GM12878 (cell line): ENCODE results near the gene ACSL3. TPM values are rescaled to one million over a fixed set of nuclear protein-coding genes. Genes with fewer than 3 reads are reported as not detected.

Experiments used
- ATAC-seq: fragments of 200-7000 bp; cut with Tn5 transposase; 3 replicates; pipeline ENCODE4 v1.9.1; 2020; ENCODE audit warnings: mild to moderate bottlenecking, moderate library complexity
- BruUV-seq: library from RNA; stranded (reverse); fragments of 400-500 nt; replicated peaks from 2 replicates; lab custom pipeline; 2021; lab: Mats Ljungman, UMichigan
- CTCF ChIA-PET: fragments of 300-600 bp; sonication (Branson Sonifier 250); formaldehyde crosslinking; extraction: SDS; loops from one replicate; lab custom pipeline; 2021; ENCODE audit warnings: inconsistent platforms; lab: Yijun Ruan, JAX
- POLR2A ChIA-PET: fragments of 350-600 bp; formaldehyde crosslinking; extraction: SDS; loops from one replicate; lab custom pipeline; 2021; ENCODE audit warnings: inconsistent platforms; lab: Charles Lee
- RAD21 ChIA-PET: fragments of 300-600 bp; sonication (Branson Sonifier 250); formaldehyde crosslinking; loops from one replicate; lab custom pipeline; 2023; ENCODE audit warnings: antibody characterized with exemption; ENCODE audit not compliant: unreplicated experiment; lab: Charles Lee
- SMC1A ChIA-PET: fragments of 300-600 bp; sonication (Branson Sonifier 250); formaldehyde crosslinking; loops from one replicate; lab custom pipeline; 2023; ENCODE audit not compliant: unreplicated experiment, uncharacterized antibody; lab: Charles Lee
- DNase-seq: peaks from one replicate; pipeline ENCODE4 v3.0.0-alpha.2; 2011; ENCODE audit warnings: low read depth, low spot score
- FAIRE-seq: peaks from 3 replicates; lab custom pipeline; 2011; peaks lifted over from hg19 to GRCh38; lab: Jason Lieb, UNC
- H2AFZ ChIP-seq: 2 replicates; pipeline ENCODE4 v1.6.0; 2011; ENCODE audit warnings: low read depth, low read length, control low read depth; ENCODE audit not compliant: control insufficient read depth
- H3K27ac ChIP-seq: 2 replicates; pipeline ENCODE4 v1.5.1; 2011; ENCODE audit warnings: control low read depth; ENCODE audit not compliant: control insufficient read depth, insufficient read depth
- H3K27me3 ChIP-seq, 2 experiments: replicated peaks in 1 of 2; 2 replicates each; pipeline versions ENCODE4 v1.6.0 to v1.6.1; 2011; ENCODE audit warnings: low read length in 1 of 2; ENCODE audit not compliant: control insufficient read depth in 2 of 2, insufficient read depth in 2 of 2
- H3K36me3 ChIP-seq, 2 experiments: 2 replicates each; pipeline ENCODE4 v1.5.1; 2011; ENCODE audit warnings: low read length in 1 of 2; ENCODE audit not compliant: control insufficient read depth in 2 of 2, insufficient read depth in 2 of 2
- H3K4me1 ChIP-seq: 2 replicates; pipeline ENCODE4 v1.6.1; 2011; ENCODE audit warnings: mild to moderate bottlenecking, low read length, moderate library complexity, mixed read lengths; ENCODE audit not compliant: control insufficient read depth, insufficient read depth
- H3K4me2 ChIP-seq: 2 replicates; pipeline ENCODE4 v1.6.0; 2011; ENCODE audit warnings: control low read depth; ENCODE audit not compliant: control insufficient read depth, insufficient read depth
- H3K4me3 ChIP-seq: fragments of 200-600 bp; sonication (generic); 2 replicates; pipeline ENCODE4 v1.5.1; 2016
- H3K79me2 ChIP-seq: 2 replicates; pipeline ENCODE4 v1.6.0; 2011; ENCODE audit warnings: low read length; ENCODE audit not compliant: control insufficient read depth, insufficient read depth
- H3K9ac ChIP-seq: 2 replicates; pipeline ENCODE4 v1.8.0; 2011; ENCODE audit warnings: low read length, control low read depth, mixed read lengths; ENCODE audit not compliant: control insufficient read depth, insufficient read depth
- H3K9me3 ChIP-seq: replicated peaks from 3 replicates; pipeline ENCODE4 v1.5.1; 2011; ENCODE audit warnings: mild to moderate bottlenecking, low read length; ENCODE audit not compliant: control insufficient read depth, insufficient read depth
- H4K20me1 ChIP-seq: 2 replicates; pipeline ENCODE4 v1.6.0; 2011; ENCODE audit not compliant: control insufficient read depth, insufficient read depth
- GATAD2B ChIP-seq: fragments of 450-650 bp; conservative IDR thresholded peaks from 2 replicates; pipeline ENCODE4 v1.6.1; 2017; ENCODE audit warnings: low read depth, mild to moderate bottlenecking, moderate library complexity
- HDGF ChIP-seq: fragments of 450-650 bp; IDR thresholded peaks from 2 replicates; pipeline ENCODE4 v1.6.1; 2016; ENCODE audit warnings: antibody characterized with exemption
- MTA2 ChIP-seq: fragments of 450-650 bp; IDR thresholded peaks from 2 replicates; pipeline ENCODE4 v1.6.1; 2016; ENCODE audit warnings: low read depth, mild to moderate bottlenecking, moderate library complexity
- MXI1 ChIP-seq: fragments of 150-350 bp; IDR thresholded peaks from 2 replicates; pipeline ENCODE4 v1.6.1; 2011; ENCODE audit warnings: low read depth, mild to moderate bottlenecking, inconsistent platforms, low read length, improper control_type of control experiment
- POLR2A ChIP-seq: IDR thresholded peaks from 2 replicates; pipeline ENCODE4 v1.6.1; 2011; ENCODE audit warnings: low read depth, mild to moderate bottlenecking, low read length
- SIN3A ChIP-seq: IDR thresholded peaks from 2 replicates; pipeline ENCODE4 v1.6.1; 2012; ENCODE audit warnings: low read depth, low read length, improper control_type of control experiment
- SUPT20H ChIP-seq: IDR thresholded peaks from 2 replicates; pipeline ENCODE4 v1.6.1; 2011; ENCODE audit warnings: low read depth, mild to moderate bottlenecking, low read length, moderate library complexity, borderline replicate concordance; ENCODE audit not compliant: control insufficient read depth
- USF1 ChIP-seq: IDR thresholded peaks from 2 replicates; pipeline ENCODE4 v1.6.1; 2011; ENCODE audit warnings: borderline replicate concordance, low read depth, mild to moderate bottlenecking, moderate library complexity, mixed read lengths, low read length; ENCODE audit not compliant: insufficient read depth; ENCODE audit errors: extremely low read length
- ZBED1 ChIP-seq: IDR thresholded peaks from 2 replicates; pipeline ENCODE4 v1.6.1; 2016; ENCODE audit warnings: borderline replicate concordance
- ZNF24 ChIP-seq: fragments of 450-650 bp; IDR thresholded peaks from 2 replicates; pipeline ENCODE4 v1.6.1; 2017; ENCODE audit warnings: antibody characterized with exemption, mild to moderate bottlenecking
- WGBS: methylation state at CpG from one replicate; pipeline ENCODE4 v1.1.6; 2016; ENCODE audit warnings: low lambda C conversion rate; ENCODE audit not compliant: insufficient replicate concordance, insufficient coverage; ENCODE audit errors: missing lambda C conversion rate; 5-methylcytosine and 5-hydroxymethylcytosine counted together
- in situ Hi-C: fragments of 300-500 bp; cut with MboI; formaldehyde crosslinking; loops from 9 replicates; pipeline ENCODE4 v1.14.3; 2018; ENCODE audit warnings: mixed read lengths
- intact Hi-C: fragments of 100-400 bp; cut with micrococcal nuclease; formaldehyde crosslinking; loops from one replicate; pipeline ENCODE4 v1.14.2; 2022; ENCODE audit not compliant: unreplicated experiment
- polyA plus RNA-seq, 11 experiments: library from polyadenylated mRNA; depleted of rRNA in 4 of 11; unstranded in 6 of 11; stranded (reverse) in 5 of 11; fragments of >200 nt; fragmentation: Nextera tagmentation in 4 of 11; fragmentation: Illumina TruSeq in 1 of 11; extraction: Ambion mirVana in 4 of 11; extraction: Trizol in 1 of 11; gene quantifications; 1 replicate in 1 of 11; 2 replicates in 10 of 11; pipeline versions ENCODE4 v1.2.1 to v1.2.3, GENCODE V29; 2011 to 2016; ENCODE audit warnings: inconsistent platforms in 2 of 11, missing spikeins in 2 of 11, low read depth in 1 of 11
- total RNA-seq, 4 experiments: library from RNA; depleted of rRNA in 3 of 4; stranded (reverse); fragments of >200 nt in 3 of 4; fragmentation: Illumina TruSeq in 1 of 4; extraction: Trizol in 1 of 4; gene quantifications; 2 replicates each; pipeline versions ENCODE4 v1.2.1 to v1.2.3, GENCODE V29; 2013 to 2021
- TF ChIP-seq, protein P1 (sequence below): fragments of 450-650 bp; IDR thresholded peaks from 2 replicates; pipeline ENCODE4 v1.6.1; 2014; ENCODE audit warnings: mild to moderate bottlenecking
- TF ChIP-seq, protein P2 (sequence below): fragments of 450-650 bp; conservative IDR thresholded peaks from 2 replicates; pipeline ENCODE4 v1.6.1; 2017; ENCODE audit warnings: mild to moderate bottlenecking, moderate library complexity
- TF ChIP-seq, protein P3 (sequence below): IDR thresholded peaks from 2 replicates; pipeline ENCODE4 v1.6.1; 2011; ENCODE audit warnings: mild to moderate bottlenecking, low read depth, low read length, moderate library complexity; ENCODE audit not compliant: insufficient replicate concordance

The ACSL3 gene
- total and polyA plus RNA-seq, 10 of the 15 experiments (the other 5 are each of a cell fraction or from before 2014, with no cell fraction given): 15.6 to 83.9 (median 56.7) TPM

DNA sequence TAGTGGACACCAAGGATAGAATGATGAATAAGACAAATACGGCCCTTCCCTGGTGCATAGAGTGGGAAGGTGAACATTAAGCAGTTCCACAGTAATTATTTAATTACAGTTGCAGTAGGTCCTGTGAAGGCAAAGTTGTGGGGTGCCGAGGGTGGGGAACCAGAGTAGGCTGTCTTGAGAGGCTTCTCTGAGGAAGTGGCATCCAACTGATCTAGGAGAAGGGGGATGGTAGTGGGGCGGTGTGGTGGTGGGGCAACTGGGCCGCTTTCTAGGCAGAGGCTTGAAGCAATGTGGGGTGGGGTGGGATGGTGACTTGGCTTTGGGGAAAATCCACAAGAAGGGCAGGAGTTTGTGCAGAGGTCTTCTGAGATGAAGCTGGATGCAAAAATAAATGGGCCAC lies 11.7 kb downstream of the ACSL3 start:
- H3K36me3 ChIP-seq: no peaks in the 10 kb centered on the region
- H2AFZ ChIP-seq: no peak overlapping the region
- H3K9me3 ChIP-seq: no peaks in the 10 kb centered on the region
- H3K79me2 ChIP-seq: peaks cover 49% of the 10 kb centered on the region
- CTCF ChIA-PET: no interaction called here
- POLR2A ChIA-PET: interaction anchor here (0.6 kb wide), 1 partner anchor 54 kb away, joined by 3 read pairs; no protein-coding TSS in a partner anchor
- ATAC-seq: no peak
- no peaks in the 10 kb centered on the region for H3K27me3 ChIP-seq
- H3K4me3 ChIP-seq: no peak overlapping the region
- no peak for DNase-seq
- BruUV-seq: no TSS peak
- H3K27ac ChIP-seq: no peak overlapping the region
- no peaks in the 10 kb centered on the region for H3K4me1 ChIP-seq
- no peak overlapping the region for H3K9ac ChIP-seq
- SMC1A ChIA-PET: no interaction called here
- no peak for TF ChIP-seq POLR2A
- TF ChIP-seq ZNF24: no peak
- TF ChIP-seq, protein P1, sequence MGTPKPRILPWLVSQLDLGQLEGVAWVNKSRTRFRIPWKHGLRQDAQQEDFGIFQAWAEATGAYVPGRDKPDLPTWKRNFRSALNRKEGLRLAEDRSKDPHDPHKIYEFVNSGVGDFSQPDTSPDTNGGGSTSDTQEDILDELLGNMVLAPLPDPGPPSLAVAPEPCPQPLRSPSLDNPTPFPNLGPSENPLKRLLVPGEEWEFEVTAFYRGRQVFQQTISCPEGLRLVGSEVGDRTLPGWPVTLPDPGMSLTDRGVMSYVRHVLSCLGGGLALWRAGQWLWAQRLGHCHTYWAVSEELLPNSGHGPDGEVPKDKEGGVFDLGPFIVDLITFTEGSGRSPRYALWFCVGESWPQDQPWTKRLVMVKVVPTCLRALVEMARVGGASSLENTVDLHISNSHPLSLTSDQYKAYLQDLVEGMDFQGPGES: no peak
- TF ChIP-seq SIN3A: no peak
- TF ChIP-seq USF1: no peak
- no peak for FAIRE-seq
- in situ Hi-C loops (no loop called here), intact Hi-C loops (no loop called here)
- RAD21 ChIA-PET: no interaction called here
- WGBS: 98% methylated on average over 4 of the region's 4 CpGs
- H4K20me1 ChIP-seq: peaks cover 2% of the 10 kb centered on the region; the same call in 1 of the 2 replicates
- no peak overlapping the region for H3K4me2 ChIP-seq

GRCh38 chr2:222875482-222875881 lies 14.6 kb downstream of the ACSL3 start:
- Histone ChIP-seq H3K4me1 (no peaks in the 10 kb centered on the region), H3K4me3 (no peak overlapping the region), H3K27me3 (no peaks in the 10 kb centered on the region), H4K20me1 (peaks cover 2% of the 10 kb centered on the region; the same call in 1 of the 2 replicates), H3K9me3 (no peaks in the 10 kb centered on the region), H3K27ac (no peak overlapping the region), H3K79me2 (peaks cover 33% of the 10 kb centered on the region), H3K4me2 (no peak overlapping the region), H3K36me3 (no peaks in the 10 kb centered on the region), H3K9ac (no peak overlapping the region), H2AFZ (no peak overlapping the region)
- DNase-seq (no peak), FAIRE-seq (no peak), ATAC-seq (no peak)
- in situ Hi-C loops (no loop called here), intact Hi-C loops (no loop called here)
- CTCF ChIA-PET: interaction anchor here (0.6 to 1.6 kb wide), 7 partner anchors 10 to 185 kb away, joined by 3 to 7 read pairs (median 3); no protein-coding TSS in a partner anchor
- WGBS: 100% methylated on average over 3 of the region's 3 CpGs
- POLR2A ChIA-PET: interaction anchor here (0.8 kb wide), 1 partner anchor 14 kb away, joined by 3 read pairs; no protein-coding TSS in a partner anchor
- SMC1A ChIA-PET: interaction anchor here (0.8 to 4.2 kb wide), 6 partner anchors 10 to 220 kb away, joined by 3 to 29 read pairs (median 4); no protein-coding TSS in a partner anchor
- BruUV-seq: no TSS peak
- RAD21 ChIA-PET: interaction anchor here (2.1 kb wide), 1 partner anchor 26 kb away, joined by 5 read pairs; no protein-coding TSS in a partner anchor
- no peak for TF ChIP-seq MTA2
- TF ChIP-seq, protein P2, sequence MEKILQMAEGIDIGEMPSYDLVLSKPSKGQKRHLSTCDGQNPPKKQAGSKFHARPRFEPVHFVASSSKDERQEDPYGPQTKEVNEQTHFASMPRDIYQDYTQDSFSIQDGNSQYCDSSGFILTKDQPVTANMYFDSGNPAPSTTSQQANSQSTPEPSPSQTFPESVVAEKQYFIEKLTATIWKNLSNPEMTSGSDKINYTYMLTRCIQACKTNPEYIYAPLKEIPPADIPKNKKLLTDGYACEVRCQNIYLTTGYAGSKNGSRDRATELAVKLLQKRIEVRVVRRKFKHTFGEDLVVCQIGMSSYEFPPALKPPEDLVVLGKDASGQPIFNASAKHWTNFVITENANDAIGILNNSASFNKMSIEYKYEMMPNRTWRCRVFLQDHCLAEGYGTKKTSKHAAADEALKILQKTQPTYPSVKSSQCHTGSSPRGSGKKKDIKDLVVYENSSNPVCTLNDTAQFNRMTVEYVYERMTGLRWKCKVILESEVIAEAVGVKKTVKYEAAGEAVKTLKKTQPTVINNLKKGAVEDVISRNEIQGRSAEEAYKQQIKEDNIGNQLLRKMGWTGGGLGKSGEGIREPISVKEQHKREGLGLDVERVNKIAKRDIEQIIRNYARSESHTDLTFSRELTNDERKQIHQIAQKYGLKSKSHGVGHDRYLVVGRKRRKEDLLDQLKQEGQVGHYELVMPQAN: no peak
- no peak for TF ChIP-seq HDGF
- TF ChIP-seq ZBED1: no peak
- TF ChIP-seq SUPT20H: no peak
- no peak for TF ChIP-seq GATAD2B
- TF ChIP-seq, protein P3, sequence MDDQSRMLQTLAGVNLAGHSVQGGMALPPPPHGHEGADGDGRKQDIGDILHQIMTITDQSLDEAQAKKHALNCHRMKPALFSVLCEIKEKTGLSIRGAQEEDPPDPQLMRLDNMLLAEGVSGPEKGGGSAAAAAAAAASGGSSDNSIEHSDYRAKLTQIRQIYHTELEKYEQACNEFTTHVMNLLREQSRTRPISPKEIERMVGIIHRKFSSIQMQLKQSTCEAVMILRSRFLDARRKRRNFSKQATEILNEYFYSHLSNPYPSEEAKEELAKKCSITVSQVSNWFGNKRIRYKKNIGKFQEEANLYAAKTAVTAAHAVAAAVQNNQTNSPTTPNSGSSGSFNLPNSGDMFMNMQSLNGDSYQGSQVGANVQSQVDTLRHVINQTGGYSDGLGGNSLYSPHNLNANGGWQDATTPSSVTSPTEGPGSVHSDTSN: no peak
- TF ChIP-seq MXI1: no peak
